ENCODE measurements around the gene CTDSP2. TPM values are rescaled to one million over a fixed set of nuclear protein-coding genes. Genes with fewer than 3 reads are reported as not detected.

The CTDSP2 gene
- polyA plus RNA-seq, 1 of the 3 experiments (the other 2 are of a cell fraction), result 119 TPM

- H3K4me1 ChIP-seq (ENCODE audit: control insufficient read depth in 1 of 2, insufficient read depth in 2 of 2, low read depth in 1 of 2, low read length in 1 of 2), result no peaks in the 10 kb centered on the region; a peak in 1 of 4 replicates
- H3K9me2 ChIP-seq, result no peaks in the 10 kb centered on the region
- no peaks in the 10 kb centered on the region for H3K9me3 ChIP-seq
- no peaks in the 10 kb centered on the region for H3K27me3 ChIP-seq (ENCODE audit: insufficient read depth)
- ChIA-PET CTCF (interaction anchor here (1.1 to 3.4 kb wide), 5 partner anchors 9 to 82 kb away, joined by 3 to 22 read pairs (median 5); no protein-coding TSS in a partner anchor), POLR2A (interaction anchor here (0.6 kb wide), 2 partner anchors 17 to 35 kb away, joined by 3 read pairs; no protein-coding TSS in a partner anchor)
- H3K4me2 ChIP-seq, result no peak overlapping the region
- 91% methylated on average over 11 of the region's 17 CpGs for WGBS (ENCODE audit: low lambda C conversion rate)
- peaks cover 46% of the 10 kb centered on the region for H4K20me1 ChIP-seq (ENCODE audit: insufficient read depth)
- no peak for DNase-seq
- H2AFZ ChIP-seq (ENCODE audit: low read depth), result no peak overlapping the region
- H3K27ac ChIP-seq (ENCODE audit: low read depth in 2 of 2, low read length in 1 of 2), result no peak overlapping the region
- H3K36me3 ChIP-seq (replicated peaks in 1 of 2; ENCODE audit: control insufficient read depth in 1 of 2, insufficient read depth in 2 of 2, low read length in 1 of 2), result peaks cover 68 to 82% of the 10 kb centered on the region in 2 experiments
- no peak overlapping the region for H3K4me3 ChIP-seq (ENCODE audit: low read depth in 2 of 2, low read length in 1 of 2)
- no peak overlapping the region for H3K9ac ChIP-seq
- TF ChIP-seq EP300 (IDR thresholded peaks at IDR 0.05; ENCODE audit: borderline replicate concordance in 1 of 2, low read depth in 1 of 2, low read length in 1 of 2), result no peak
- TF ChIP-seq GATA2 (CRISPR knock-in tag; IDR thresholded peaks at IDR 0.05), result no peak
- no peak for TF ChIP-seq NFIC (IDR thresholded peaks at IDR 0.05; ENCODE audit: borderline replicate concordance)
- no peak for TF ChIP-seq MXI1 (IDR thresholded peaks at IDR 0.05; ENCODE audit: low read depth, low read length)
- TF ChIP-seq NRF1 (IDR thresholded peaks at IDR 0.05; ENCODE audit: low read depth, low read length), result no peak
- no peak for TF ChIP-seq FOXM1 (IDR thresholded peaks at IDR 0.05; ENCODE audit: low read depth)
- TF ChIP-seq FOXJ3 (CRISPR knock-in tag; IDR thresholded peaks at IDR 0.05), result no peak
- TF ChIP-seq USF2 (IDR thresholded peaks at IDR 0.05; ENCODE audit: borderline replicate concordance, low read depth, low read length), result no peak
- no peak for TF ChIP-seq JUND (IDR thresholded peaks at IDR 0.05)
- no peak for TF ChIP-seq MEF2A (IDR thresholded peaks at IDR 0.05; ENCODE audit: borderline replicate concordance, low read depth)
- TF ChIP-seq YY1 (IDR thresholded peaks at IDR 0.05; ENCODE audit: low read depth), result no peak
- TF ChIP-seq SIN3A (IDR thresholded peaks at IDR 0.05; ENCODE audit: borderline replicate concordance, low read depth, low read length), result no peak
- H3K79me2 ChIP-seq (ENCODE audit: insufficient read depth), result peaks cover 24% of the 10 kb centered on the region; the same call in 1 of the 2 replicates
- H3F3A ChIP-seq (replicated peaks; ENCODE audit: insufficient read depth), result peaks cover 4% of the 10 kb centered on the region
Observed at GRCh38 chr12:57823131-57823907, 23.2 kb downstream of the CTDSP2 start.

- Histone ChIP-seq H3K27ac (ENCODE audit: low read depth in 2 of 2, low read length in 1 of 2) (no peak overlapping the region), H3K9me2 (no peaks in the 10 kb centered on the region), H3F3A (replicated peaks; ENCODE audit: insufficient read depth) (peaks cover 7% of the 10 kb centered on the region), H3K4me1 (ENCODE audit: control insufficient read depth in 1 of 2, insufficient read depth in 2 of 2, low read depth in 1 of 2, low read length in 1 of 2) (no peaks in the 10 kb centered on the region; a peak in 1 of 4 replicates), H3K27me3 (ENCODE audit: insufficient read depth) (no peaks in the 10 kb centered on the region), H3K4me2 (no peak overlapping the region), H2AFZ (ENCODE audit: low read depth) (no peak overlapping the region), H3K79me2 (ENCODE audit: insufficient read depth) (peaks cover 16% of the 10 kb centered on the region; the same call in 1 of the 2 replicates), H3K4me3 (ENCODE audit: low read depth in 2 of 2, low read length in 1 of 2) (no peak overlapping the region), H3K9ac (no peak overlapping the region), H3K36me3 (replicated peaks in 1 of 2; ENCODE audit: control insufficient read depth in 1 of 2, insufficient read depth in 2 of 2, low read length in 1 of 2) (peaks cover 60 to 80% of the 10 kb centered on the region in 2 experiments), H4K20me1 (ENCODE audit: insufficient read depth) (peaks cover 38% of the 10 kb centered on the region), H3K9me3 (no peaks in the 10 kb centered on the region)
- POLR2A ChIA-PET, result interaction anchor here (0.6 kb wide), 1 partner anchor 18 kb away, joined by 3 read pairs; no protein-coding TSS in a partner anchor
- no peak for DNase-seq
- WGBS (ENCODE audit: low lambda C conversion rate), result 94% methylated on average over 10 of the region's 10 CpGs
- CTCF ChIA-PET, result interaction anchor here (1.1 to 2.5 kb wide), 4 partner anchors 10 to 71 kb away, joined by 3 to 11 read pairs (median 4); no protein-coding TSS in a partner anchor
- TF ChIP-seq JUND (IDR thresholded peaks at IDR 0.05) (no peak), MAX (IDR thresholded peaks at IDR 0.05; ENCODE audit: low read depth) (no peak), SMC3 (IDR thresholded peaks at IDR 0.05; ENCODE audit: low read depth, low read length) (no peak), RAD21 (IDR thresholded peaks at IDR 0.05; ENCODE audit: low read length) (no peak)
Observed at GRCh38 chr12:57822392-57823130, 24.0 kb downstream of the CTDSP2 start.
